K562 (cell line): Measurements from ENCODE around the gene TMEM63A. TPM values are rescaled to one million over a fixed set of nuclear protein-coding genes. Genes with fewer than 3 reads are reported as not detected.

Experiments used
- CBFB ChIP-seq: sonication (generic); formaldehyde crosslinking; IDR thresholded peaks from 2 replicates; pipeline ENCODE4 v1.4.0; 2020; ENCODE audit warnings: mild to moderate bottlenecking, missing genetic modification reagents
- CHD1 ChIP-seq: fragments of 200-600 bp; sonication (generic); IDR thresholded peaks from one replicate; pipeline ENCODE4 v1.6.1; 2012; ENCODE audit warnings: mild to moderate bottlenecking, moderate library complexity, low read length, inconsistent platforms
- KDM1A ChIP-seq, 2 experiments: fragments of 450-650 bp; IDR thresholded peaks; 2 replicates each; pipeline ENCODE4 v1.6.1; 2016; ENCODE audit warnings: mild to moderate bottlenecking in 2 of 2
- MLX ChIP-seq, 2 experiments: fragments of 450-650 bp in 1 of 2; sonication (generic) in 1 of 2; formaldehyde crosslinking; conservative IDR thresholded peaks; 2 replicates each; pipeline versions ENCODE4 v1.4.0 to v1.8.1; 2020 to 2022; ENCODE audit warnings: mild to moderate bottlenecking in 1 of 2, missing genetic modification reagents in 1 of 2
- TFE3 ChIP-seq: fragments of 450-650 bp; formaldehyde crosslinking; IDR thresholded peaks from 2 replicates; pipeline ENCODE4 v1.4.0; 2020; ENCODE audit warnings: mild to moderate bottlenecking, mixed read lengths
- ZC3H4 ChIP-seq: sonication (generic); formaldehyde crosslinking; IDR thresholded peaks from 2 replicates; pipeline ENCODE4 v1.9.0; 2021; ENCODE audit warnings: missing genetic modification reagents, borderline replicate concordance
- polyA plus RNA-seq, 8 experiments: library from polyadenylated mRNA; depleted of rRNA in 4 of 8; stranded (reverse) in 5 of 8; unstranded in 3 of 8; fragments of >200 nt; fragmentation: Nextera tagmentation in 2 of 8; fragmentation: Illumina TruSeq in 1 of 8; extraction: Ambion mirVana in 2 of 8; extraction: Trizol in 1 of 8; gene quantifications; 2 replicates each; pipeline versions ENCODE4 v1.2.1 to v1.2.3, GENCODE V29; 2011 to 2014; ENCODE audit warnings: inconsistent platforms in 1 of 8, missing spikeins in 1 of 8
- total RNA-seq, 7 experiments: library from RNA; depleted of rRNA in 6 of 7; stranded (reverse); fragments of >200 nt in 6 of 7; fragmentation: Illumina TruSeq in 2 of 7; extraction: Trizol in 2 of 7; gene quantifications; 2 replicates each; pipeline versions ENCODE4 v1.2.1 to v1.2.3, GENCODE V29; 2011 to 2021; ENCODE audit warnings: low replicate concordance in 1 of 7
- TF ChIP-seq, protein P1 (sequence below): fragments of 250-450 bp; sonication (Bioruptor Pico); IDR thresholded peaks from 2 replicates; pipeline ENCODE4 v1.8.0; 2021; ENCODE audit warnings: moderate library complexity, mild to moderate bottlenecking, inconsistent platforms
- TF ChIP-seq, protein P2 (sequence below): fragments of 450-650 bp; IDR thresholded peaks from 2 replicates; pipeline ENCODE4 v1.7.1; 2018; ENCODE audit warnings: mild to moderate bottlenecking, low read depth; ENCODE audit not compliant: partially characterized antibody
- TF ChIP-seq, protein P3 (sequence below): fragments of 150-350 bp; IDR thresholded peaks from 2 replicates; pipeline ENCODE4 v1.6.1; 2014; ENCODE audit warnings: low read depth, mild to moderate bottlenecking, low read length, borderline replicate concordance

TMEM63A gene
- total and polyA plus RNA-seq, 9 of the 15 experiments (the other 6 are each of a cell fraction or from before 2014, with no cell fraction given), result 2.0 to 54.6 (median 17.5) TPM

DNA sequence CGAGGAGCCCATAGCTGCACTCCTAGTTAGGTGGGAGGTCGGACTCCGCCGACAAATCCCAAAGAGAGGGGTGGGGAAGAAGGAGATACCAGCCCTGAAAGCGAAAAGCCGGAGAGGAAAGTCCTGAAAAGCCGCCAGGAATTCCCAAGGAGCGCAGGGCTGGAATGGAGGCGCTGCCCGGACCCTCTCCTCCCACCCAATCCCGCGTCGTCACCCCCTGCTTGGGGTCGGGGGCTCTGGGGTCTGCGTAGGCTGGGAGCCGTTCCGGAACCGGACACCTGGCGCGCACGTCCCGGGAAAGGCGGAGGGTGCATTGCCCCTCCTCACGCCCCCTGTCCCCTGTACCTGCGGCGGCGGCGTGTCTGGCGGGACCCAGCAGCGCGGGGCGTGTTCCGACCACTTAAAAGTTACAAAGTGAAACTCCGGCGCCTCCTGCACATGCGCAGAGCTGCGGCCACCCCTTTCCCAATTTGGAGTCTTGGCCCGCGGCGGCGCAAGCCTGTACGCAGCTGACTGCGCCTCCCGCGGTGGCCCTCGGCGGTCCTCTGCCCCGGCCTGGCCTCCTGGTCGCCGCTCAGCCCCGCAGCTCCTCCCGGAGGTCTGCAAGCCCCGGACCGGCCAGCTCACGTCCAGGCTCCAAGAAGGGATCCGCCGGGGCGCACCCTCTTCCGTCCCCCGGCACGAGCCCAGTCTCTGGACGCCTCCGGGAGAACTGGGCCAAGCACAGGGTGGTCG is at the start of gene TMEM63A (continued):
- TF ChIP-seq TFE3 (CRISPR knock-in tag) (peak; percentile 3; the same call in 1 of the 2 replicates), ZC3H4 (no peak), CHD1 (no peak), KDM1A (IDR thresholded peaks at IDR 0.05) (no peak), MLX (CRISPR knock-in tag; conservative IDR thresholded peaks at IDR 0.05) (no peak), CBFB (no peak)
- TF ChIP-seq, protein P1, sequence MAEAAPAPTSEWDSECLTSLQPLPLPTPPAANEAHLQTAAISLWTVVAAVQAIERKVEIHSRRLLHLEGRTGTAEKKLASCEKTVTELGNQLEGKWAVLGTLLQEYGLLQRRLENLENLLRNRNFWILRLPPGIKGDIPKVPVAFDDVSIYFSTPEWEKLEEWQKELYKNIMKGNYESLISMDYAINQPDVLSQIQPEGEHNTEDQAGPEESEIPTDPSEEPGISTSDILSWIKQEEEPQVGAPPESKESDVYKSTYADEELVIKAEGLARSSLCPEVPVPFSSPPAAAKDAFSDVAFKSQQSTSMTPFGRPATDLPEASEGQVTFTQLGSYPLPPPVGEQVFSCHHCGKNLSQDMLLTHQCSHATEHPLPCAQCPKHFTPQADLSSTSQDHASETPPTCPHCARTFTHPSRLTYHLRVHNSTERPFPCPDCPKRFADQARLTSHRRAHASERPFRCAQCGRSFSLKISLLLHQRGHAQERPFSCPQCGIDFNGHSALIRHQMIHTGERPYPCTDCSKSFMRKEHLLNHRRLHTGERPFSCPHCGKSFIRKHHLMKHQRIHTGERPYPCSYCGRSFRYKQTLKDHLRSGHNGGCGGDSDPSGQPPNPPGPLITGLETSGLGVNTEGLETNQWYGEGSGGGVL (CRISPR knock-in tag), result no peak
- TF ChIP-seq, protein P2, sequence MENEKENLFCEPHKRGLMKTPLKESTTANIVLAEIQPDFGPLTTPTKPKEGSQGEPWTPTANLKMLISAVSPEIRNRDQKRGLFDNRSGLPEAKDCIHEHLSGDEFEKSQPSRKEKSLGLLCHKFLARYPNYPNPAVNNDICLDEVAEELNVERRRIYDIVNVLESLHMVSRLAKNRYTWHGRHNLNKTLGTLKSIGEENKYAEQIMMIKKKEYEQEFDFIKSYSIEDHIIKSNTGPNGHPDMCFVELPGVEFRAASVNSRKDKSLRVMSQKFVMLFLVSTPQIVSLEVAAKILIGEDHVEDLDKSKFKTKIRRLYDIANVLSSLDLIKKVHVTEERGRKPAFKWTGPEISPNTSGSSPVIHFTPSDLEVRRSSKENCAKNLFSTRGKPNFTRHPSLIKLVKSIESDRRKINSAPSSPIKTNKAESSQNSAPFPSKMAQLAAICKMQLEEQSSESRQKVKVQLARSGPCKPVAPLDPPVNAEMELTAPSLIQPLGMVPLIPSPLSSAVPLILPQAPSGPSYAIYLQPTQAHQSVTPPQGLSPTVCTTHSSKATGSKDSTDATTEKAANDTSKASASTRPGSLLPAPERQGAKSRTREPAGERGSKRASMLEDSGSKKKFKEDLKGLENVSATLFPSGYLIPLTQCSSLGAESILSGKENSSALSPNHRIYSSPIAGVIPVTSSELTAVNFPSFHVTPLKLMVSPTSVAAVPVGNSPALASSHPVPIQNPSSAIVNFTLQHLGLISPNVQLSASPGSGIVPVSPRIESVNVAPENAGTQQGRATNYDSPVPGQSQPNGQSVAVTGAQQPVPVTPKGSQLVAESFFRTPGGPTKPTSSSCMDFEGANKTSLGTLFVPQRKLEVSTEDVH, result no peak
- TF ChIP-seq, protein P3, sequence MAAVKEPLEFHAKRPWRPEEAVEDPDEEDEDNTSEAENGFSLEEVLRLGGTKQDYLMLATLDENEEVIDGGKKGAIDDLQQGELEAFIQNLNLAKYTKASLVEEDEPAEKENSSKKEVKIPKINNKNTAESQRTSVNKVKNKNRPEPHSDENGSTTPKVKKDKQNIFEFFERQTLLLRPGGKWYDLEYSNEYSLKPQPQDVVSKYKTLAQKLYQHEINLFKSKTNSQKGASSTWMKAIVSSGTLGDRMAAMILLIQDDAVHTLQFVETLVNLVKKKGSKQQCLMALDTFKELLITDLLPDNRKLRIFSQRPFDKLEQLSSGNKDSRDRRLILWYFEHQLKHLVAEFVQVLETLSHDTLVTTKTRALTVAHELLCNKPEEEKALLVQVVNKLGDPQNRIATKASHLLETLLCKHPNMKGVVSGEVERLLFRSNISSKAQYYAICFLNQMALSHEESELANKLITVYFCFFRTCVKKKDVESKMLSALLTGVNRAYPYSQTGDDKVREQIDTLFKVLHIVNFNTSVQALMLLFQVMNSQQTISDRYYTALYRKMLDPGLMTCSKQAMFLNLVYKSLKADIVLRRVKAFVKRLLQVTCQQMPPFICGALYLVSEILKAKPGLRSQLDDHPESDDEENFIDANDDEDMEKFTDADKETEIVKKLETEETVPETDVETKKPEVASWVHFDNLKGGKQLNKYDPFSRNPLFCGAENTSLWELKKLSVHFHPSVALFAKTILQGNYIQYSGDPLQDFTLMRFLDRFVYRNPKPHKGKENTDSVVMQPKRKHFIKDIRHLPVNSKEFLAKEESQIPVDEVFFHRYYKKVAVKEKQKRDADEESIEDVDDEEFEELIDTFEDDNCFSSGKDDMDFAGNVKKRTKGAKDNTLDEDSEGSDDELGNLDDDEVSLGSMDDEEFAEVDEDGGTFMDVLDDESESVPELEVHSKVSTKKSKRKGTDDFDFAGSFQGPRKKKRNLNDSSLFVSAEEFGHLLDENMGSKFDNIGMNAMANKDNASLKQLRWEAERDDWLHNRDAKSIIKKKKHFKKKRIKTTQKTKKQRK, result no peak
